A172 (cell line): ENCODE results near the gene TCN2. TPM values are rescaled to one million over a fixed set of nuclear protein-coding genes. Genes with fewer than 3 reads are reported as not detected.

Source experiments
- total RNA-seq: library from RNA; depleted of rRNA; stranded (reverse); fragments of >200 nt; shearing (Covaris generic); gene quantifications from 2 replicates; pipeline ENCODE4 v1.2.3, GENCODE V29; 2014; rRNA removed

TCN2 gene
- total RNA-seq, 1 experiment from 2014 or later: 6.6 TPM

Other genes with a start within 250 kb of the TCN2 start
- gene RNF215, start 219.8 kb upstream of the TCN2 start, total RNA-seq: 9.9 and 15.6 TPM in 2 replicates
- gene SEC14L2, start 210.2 kb upstream of the TCN2 start, total RNA-seq: 5.4 and 11.8 TPM in 2 replicates
- 16.6 and 17.1 TPM in 2 replicates for gene MTFP1, start 181.4 kb upstream of the TCN2 start, total RNA-seq
- not detected in 2 replicates for gene SEC14L3, start 135.2 kb upstream of the TCN2 start, total RNA-seq
- not detected in 2 replicates for gene SEC14L4, start 101.5 kb upstream of the TCN2 start, total RNA-seq
- gene SEC14L6, start 60.4 kb upstream of the TCN2 start, total RNA-seq: not detected in 2 replicates
- gene GAL3ST1, start 32.5 kb upstream of the TCN2 start, total RNA-seq: 0.38 TPM in 1 of 2 replicates, not detected in the other
- gene PES1, start 15.3 kb upstream of the TCN2 start, total RNA-seq: 72.1 and 77.8 TPM in 2 replicates
- 8.1 and 9.1 TPM in 2 replicates for gene SLC35E4, start 28.6 kb downstream of the TCN2 start, total RNA-seq
- gene DUSP18, start 60.7 kb downstream of the TCN2 start, total RNA-seq: 2.7 and 4.7 TPM in 2 replicates
- gene OSBP2, start 87.7 kb downstream of the TCN2 start, total RNA-seq: 4.7 and 6.5 TPM in 2 replicates